ENCODE results near the gene NQO1. TPM values are rescaled to one million over a fixed set of nuclear protein-coding genes. Genes with fewer than 3 reads are reported as not detected.

Gene NQO1
- total and polyA plus RNA-seq, 2 of the 13 experiments (the other 11 are each of a cell fraction or from before 2014, with no cell fraction given), result 464 to 1,060 TPM

DNA sequence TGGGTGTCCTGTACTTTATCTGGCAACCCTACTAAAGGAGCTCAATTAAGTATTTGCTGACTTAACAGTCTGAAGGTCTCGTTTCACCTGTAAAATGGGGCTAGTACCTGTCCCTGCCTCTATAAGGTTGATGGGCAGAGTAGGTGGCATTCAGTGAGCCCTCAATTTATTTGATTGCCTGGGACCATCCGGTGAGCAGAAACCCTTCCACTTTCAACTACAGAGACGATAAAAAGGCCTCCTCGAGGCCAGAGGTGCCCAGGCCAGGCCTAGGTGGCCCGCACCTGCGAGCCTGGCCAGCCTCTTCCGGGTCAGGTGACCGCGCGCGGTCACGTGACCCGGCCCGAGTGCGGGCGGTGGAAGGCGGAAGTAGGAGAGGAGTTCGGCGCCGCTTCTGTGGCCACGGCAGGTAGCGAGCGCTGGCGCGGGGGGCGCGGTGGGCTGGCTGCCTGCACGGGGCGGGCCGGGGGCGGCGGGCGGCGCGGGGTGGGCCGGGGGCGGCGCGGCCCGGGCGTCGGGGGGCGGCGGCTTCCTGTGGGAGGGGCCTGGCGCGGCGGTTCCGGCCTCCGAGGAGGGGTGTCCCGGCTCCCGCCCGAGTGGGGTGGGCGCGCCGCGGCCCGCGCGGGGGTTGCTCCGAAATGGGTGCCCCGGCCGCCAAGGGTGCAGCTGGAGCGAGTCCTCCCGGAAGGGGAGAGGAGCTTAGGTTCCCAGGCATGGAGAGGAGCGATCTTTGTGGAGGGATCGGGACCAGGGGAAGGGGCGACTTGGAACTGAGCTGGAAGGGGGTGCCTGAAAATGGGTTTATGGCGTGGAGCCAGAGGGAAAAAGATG, 35.8 kb upstream of the NQO1 start, which contains the start of gene WWP2 (continued):
- no peak; the same call in 1 of the 2 replicates for TF ChIP-seq ZBTB26 (CRISPR knock-in tag; IDR thresholded peaks at IDR 0.05; ENCODE audit: borderline replicate concordance)
- peak; percentile 44; the same call in 1 of the 2 replicates for TF ChIP-seq SNAPC2 (CRISPR knock-in tag; IDR thresholded peaks at IDR 0.05)
- TF ChIP-seq ZNF576 (CRISPR knock-in tag; IDR thresholded peaks at IDR 0.05), result no peak
- TF ChIP-seq SATB2 (CRISPR knock-in tag; IDR thresholded peaks at IDR 0.05), result 0 out of 2 replicates have a peak, but pooled peaks have one; percentile 55
- peak; percentile 57; the same call in 1 of the 2 replicates for TF ChIP-seq ZBTB7A (CRISPR knock-in tag; IDR thresholded peaks at IDR 0.05)
- peak; percentile 52 for TF ChIP-seq YY1 (IDR thresholded peaks at IDR 0.05; ENCODE audit: insufficient read depth, insufficient replicate concordance, low read depth, low read length)
- peak; percentile 57; the same call in 1 of the 2 replicates for TF ChIP-seq MTF1 (CRISPR knock-in tag; IDR thresholded peaks at IDR 0.05)
- no peak for TF ChIP-seq ZBTB37 (CRISPR knock-in tag; IDR thresholded peaks at IDR 0.05)
- TF ChIP-seq PAWR (CRISPR knock-in tag; IDR thresholded peaks at IDR 0.05; ENCODE audit: borderline replicate concordance), result no peak
- TF ChIP-seq, protein P1, sequence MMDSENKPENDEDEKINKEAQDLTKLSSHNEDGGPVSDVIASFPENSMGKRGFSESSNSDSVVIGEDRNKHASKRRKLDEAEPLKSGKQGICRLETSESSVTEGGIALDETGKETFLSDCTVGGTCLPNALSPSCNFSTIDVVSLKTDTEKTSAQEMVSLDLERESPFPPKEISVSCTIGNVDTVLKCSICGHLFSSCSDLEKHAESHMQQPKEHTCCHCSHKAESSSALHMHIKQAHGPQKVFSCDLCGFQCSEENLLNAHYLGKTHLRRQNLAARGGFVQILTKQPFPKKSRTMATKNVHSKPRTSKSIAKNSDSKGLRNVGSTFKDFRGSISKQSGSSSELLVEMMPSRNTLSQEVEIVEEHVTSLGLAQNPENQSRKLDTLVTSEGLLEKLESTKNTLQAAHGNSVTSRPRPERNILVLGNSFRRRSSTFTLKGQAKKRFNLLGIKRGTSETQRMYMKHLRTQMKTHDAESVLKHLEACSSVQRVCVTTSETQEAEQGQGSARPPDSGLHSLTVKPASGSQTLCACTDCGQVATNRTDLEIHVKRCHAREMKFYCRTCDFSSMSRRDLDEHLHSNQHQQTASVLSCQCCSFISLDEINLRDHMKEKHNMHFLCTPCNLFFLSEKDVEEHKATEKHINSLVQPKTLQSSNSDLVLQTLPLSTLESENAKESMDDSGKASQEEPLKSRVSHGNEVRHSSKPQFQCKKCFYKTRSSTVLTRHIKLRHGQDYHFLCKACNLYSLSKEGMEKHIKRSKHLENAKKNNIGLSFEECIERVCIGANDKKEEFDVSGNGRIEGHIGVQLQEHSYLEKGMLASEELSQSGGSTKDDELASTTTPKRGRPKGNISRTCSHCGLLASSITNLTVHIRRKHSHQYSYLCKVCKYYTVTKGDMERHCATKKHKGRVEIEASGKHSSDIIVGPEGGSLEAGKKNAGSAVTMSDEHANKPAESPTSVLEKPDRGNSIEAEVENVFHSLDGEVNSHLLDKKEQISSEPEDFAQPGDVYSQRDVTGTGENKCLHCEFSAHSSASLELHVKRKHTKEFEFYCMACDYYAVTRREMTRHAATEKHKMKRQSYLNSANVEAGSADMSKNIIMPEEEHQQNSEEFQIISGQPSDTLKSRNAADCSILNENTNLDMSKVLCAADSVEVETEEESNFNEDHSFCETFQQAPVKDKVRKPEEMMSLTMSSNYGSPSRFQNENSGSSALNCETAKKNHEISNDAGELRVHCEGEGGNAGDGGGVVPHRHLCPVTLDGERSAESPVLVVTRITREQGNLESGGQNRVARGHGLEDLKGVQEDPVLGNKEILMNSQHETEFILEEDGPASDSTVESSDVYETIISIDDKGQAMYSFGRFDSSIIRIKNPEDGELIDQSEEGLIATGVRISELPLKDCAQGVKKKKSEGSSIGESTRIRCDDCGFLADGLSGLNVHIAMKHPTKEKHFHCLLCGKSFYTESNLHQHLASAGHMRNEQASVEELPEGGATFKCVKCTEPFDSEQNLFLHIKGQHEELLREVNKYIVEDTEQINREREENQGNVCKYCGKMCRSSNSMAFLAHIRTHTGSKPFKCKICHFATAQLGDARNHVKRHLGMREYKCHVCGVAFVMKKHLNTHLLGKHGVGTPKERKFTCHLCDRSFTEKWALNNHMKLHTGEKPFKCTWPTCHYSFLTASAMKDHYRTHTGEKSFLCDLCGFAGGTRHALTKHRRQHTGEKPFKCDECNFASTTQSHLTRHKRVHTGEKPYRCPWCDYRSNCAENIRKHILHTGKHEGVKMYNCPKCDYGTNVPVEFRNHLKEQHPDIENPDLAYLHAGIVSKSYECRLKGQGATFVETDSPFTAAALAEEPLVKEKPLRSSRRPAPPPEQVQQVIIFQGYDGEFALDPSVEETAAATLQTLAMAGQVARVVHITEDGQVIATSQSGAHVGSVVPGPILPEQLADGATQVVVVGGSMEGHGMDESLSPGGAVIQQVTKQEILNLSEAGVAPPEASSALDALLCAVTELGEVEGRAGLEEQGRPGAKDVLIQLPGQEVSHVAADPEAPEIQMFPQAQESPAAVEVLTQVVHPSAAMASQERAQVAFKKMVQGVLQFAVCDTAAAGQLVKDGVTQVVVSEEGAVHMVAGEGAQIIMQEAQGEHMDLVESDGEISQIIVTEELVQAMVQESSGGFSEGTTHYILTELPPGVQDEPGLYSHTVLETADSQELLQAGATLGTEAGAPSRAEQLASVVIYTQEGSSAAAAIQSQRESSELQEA (CRISPR knock-in tag; IDR thresholded peaks at IDR 0.05; ENCODE audit: not compliant biosample characterization), result no peak
- TF ChIP-seq HDAC2 (CRISPR knock-in tag; IDR thresholded peaks at IDR 0.05), result 0 out of 2 replicates have a peak, but pooled peaks have one; percentile 37
- peak; percentile 65 for TF ChIP-seq IKZF4 (CRISPR knock-in tag; IDR thresholded peaks at IDR 0.05; ENCODE audit: borderline replicate concordance, low read depth, not compliant biosample characterization)
- peak; percentile 68 for TF ChIP-seq ZSCAN25 (CRISPR knock-in tag; IDR thresholded peaks at IDR 0.05)
- TF ChIP-seq ZFP1 (CRISPR knock-in tag; IDR thresholded peaks at IDR 0.05), result peak; percentile 73; the same call in 1 of the 2 replicates
- TF ChIP-seq ZNF841 (CRISPR knock-in tag; IDR thresholded peaks at IDR 0.05; ENCODE audit: borderline replicate concordance), result no peak
- no peak for TF ChIP-seq NPAS2 (CRISPR knock-in tag; IDR thresholded peaks at IDR 0.05; ENCODE audit: borderline replicate concordance)
- TF ChIP-seq ZNF354B (CRISPR knock-in tag; IDR thresholded peaks at IDR 0.05), result no peak

All from HepG2 (cell line).